Astrocyte (in vitro differentiated cells and primary cell): ENCODE measurements around the gene SPTLC2. TPM values are rescaled to one million over a fixed set of nuclear protein-coding genes. Genes with fewer than 3 reads are reported as not detected.

Experiments used
- DNase-seq: peaks from one replicate; pipeline ENCODE4 v3.0.0-alpha.2; 2010; ENCODE audit warnings: low read depth
- FAIRE-seq: peaks from 2 replicates; lab custom pipeline; 2011; peaks lifted over from hg19 to GRCh38; lab: Jason Lieb, UNC
- H2AFZ ChIP-seq: 2 replicates; pipeline ENCODE4 v1.6.0; 2012; ENCODE audit warnings: low read depth, low read length, inconsistent platforms
- H3K27ac ChIP-seq: 2 replicates; pipeline ENCODE4 v1.5.1; 2011; ENCODE audit warnings: low read depth, low read length, inconsistent platforms
- H3K27me3 ChIP-seq: 2 replicates; pipeline ENCODE4 v1.6.0; 2011; ENCODE audit warnings: low read length, inconsistent platforms; ENCODE audit not compliant: insufficient read depth
- H3K36me3 ChIP-seq: 2 replicates; pipeline ENCODE4 v1.5.1; 2011; ENCODE audit warnings: low read length, inconsistent platforms; ENCODE audit not compliant: insufficient read depth
- H3K4me1 ChIP-seq: 2 replicates; pipeline ENCODE4 v1.5.1; 2011; ENCODE audit warnings: low read length, inconsistent platforms; ENCODE audit not compliant: insufficient read depth
- H3K4me2 ChIP-seq: 2 replicates; pipeline ENCODE4 v1.6.0; 2012; ENCODE audit warnings: low read length, inconsistent platforms
- H3K4me3 ChIP-seq: 2 replicates; pipeline ENCODE4 v1.5.1; 2011; ENCODE audit warnings: low read depth, mild to moderate bottlenecking, low read length, inconsistent platforms; ENCODE audit not compliant: insufficient read depth
- H3K79me2 ChIP-seq: 2 replicates; pipeline ENCODE4 v1.6.0; 2012; ENCODE audit warnings: mild to moderate bottlenecking, low read length, inconsistent platforms; ENCODE audit not compliant: insufficient read depth
- H3K9ac ChIP-seq: 2 replicates; pipeline ENCODE4 v1.6.0; 2012; ENCODE audit warnings: mild to moderate bottlenecking, low read length, inconsistent platforms
- H3K9me3 ChIP-seq: 2 replicates; pipeline ENCODE4 v1.5.1; 2012; ENCODE audit warnings: low read depth, mild to moderate bottlenecking, low read length, inconsistent platforms; ENCODE audit not compliant: insufficient read depth
- H4K20me1 ChIP-seq: 2 replicates; pipeline ENCODE4 v1.6.0; 2012; ENCODE audit warnings: low read length, inconsistent platforms; ENCODE audit not compliant: insufficient read depth
- H3K27ac Mint-ChIP-seq: one replicate; pipeline ENCODE4 v1.8.0; 2021; ENCODE audit warnings: mild to moderate bottlenecking, mixed read lengths; ENCODE audit not compliant: unreplicated experiment
- H3K27me3 Mint-ChIP-seq: one replicate; pipeline ENCODE4 v1.8.0; 2021; ENCODE audit warnings: low read depth, mixed read lengths; ENCODE audit not compliant: unreplicated experiment
- H3K36me3 Mint-ChIP-seq: one replicate; pipeline ENCODE4 v1.8.0; 2021; ENCODE audit warnings: low read depth, mixed read lengths; ENCODE audit not compliant: unreplicated experiment
- H3K4me1 Mint-ChIP-seq: one replicate; pipeline ENCODE4 v1.8.0; 2021; ENCODE audit warnings: low read depth, mixed read lengths; ENCODE audit not compliant: unreplicated experiment
- H3K4me3 Mint-ChIP-seq: one replicate; pipeline ENCODE4 v1.8.0; 2021; ENCODE audit warnings: mild to moderate bottlenecking, moderate library complexity, mixed read lengths; ENCODE audit not compliant: unreplicated experiment
- H3K9me3 Mint-ChIP-seq: one replicate; pipeline ENCODE4 v1.8.0; 2021; ENCODE audit warnings: mild to moderate bottlenecking, mixed read lengths; ENCODE audit not compliant: unreplicated experiment
- CTCF ChIP-seq: IDR thresholded peaks from 2 replicates; pipeline ENCODE4 v1.5.1; 2011; ENCODE audit warnings: low read depth, mild to moderate bottlenecking, inconsistent platforms, low read length, moderate library complexity; ENCODE audit not compliant: insufficient read depth
- EZH2 ChIP-seq: IDR thresholded peaks from 2 replicates; pipeline ENCODE4 v1.6.1; 2012; ENCODE audit warnings: mild to moderate bottlenecking, low read length, inconsistent platforms; ENCODE audit not compliant: insufficient read depth
- total RNA-seq: library from RNA; stranded (reverse); gene quantifications from 2 replicates; pipeline ENCODE4 v1.2.1, GENCODE V29; 2021

Gene SPTLC2
- total RNA-seq, 1 donor from 2014 or later: 51.2 TPM

DNA sequence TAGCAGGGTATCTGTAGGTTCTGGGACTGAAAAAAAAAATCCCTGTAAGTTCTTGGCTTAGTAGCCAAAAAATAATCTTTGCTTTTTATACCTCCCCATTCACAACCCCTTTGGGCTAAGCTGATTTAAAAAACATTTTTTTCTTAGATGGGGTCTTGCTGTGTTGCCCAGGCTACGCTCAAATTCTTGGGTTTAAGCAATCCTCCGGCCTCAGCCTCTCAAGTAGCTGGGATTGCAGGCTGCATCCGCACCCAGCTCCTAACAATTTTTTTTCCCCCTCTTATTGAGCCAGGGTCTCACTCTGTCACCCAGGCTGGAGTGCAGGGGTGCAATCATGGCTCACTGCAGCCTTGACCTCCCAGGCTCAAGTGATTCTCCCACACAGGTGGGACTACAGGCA is 108.7 kb downstream of the SPTLC2 start:
- TF ChIP-seq EZH2 (no peak), CTCF (no peak)
- FAIRE-seq: no peak
- Histone ChIP-seq H4K20me1 (peaks cover 10% of the 10 kb centered on the region), H3K27ac (peak overlapping the region; percentile 27), H3K4me3 (no peak overlapping the region), H3K36me3 (peaks cover 26% of the 10 kb centered on the region), H3K27me3 (no peaks in the 10 kb centered on the region), H3K9me3 (no peaks in the 10 kb centered on the region), H3K4me2 (peak overlapping the region; percentile 8), H3K79me2 (no peaks in the 10 kb centered on the region), H2AFZ (no peak overlapping the region), H3K9ac (no peak overlapping the region), H3K4me1 (no peaks in the 10 kb centered on the region)
- Mint-ChIP-seq H3K27me3 (peaks cover 2% of the 10 kb centered on the region), H3K4me1 (peaks cover 11% of the 10 kb centered on the region), H3K27ac (peak overlapping the region; percentile 94), H3K4me3 (no peak overlapping the region), H3K9me3 (peaks cover 2% of the 10 kb centered on the region), H3K36me3 (peaks cover 33% of the 10 kb centered on the region)
- no peak for DNase-seq

DNA sequence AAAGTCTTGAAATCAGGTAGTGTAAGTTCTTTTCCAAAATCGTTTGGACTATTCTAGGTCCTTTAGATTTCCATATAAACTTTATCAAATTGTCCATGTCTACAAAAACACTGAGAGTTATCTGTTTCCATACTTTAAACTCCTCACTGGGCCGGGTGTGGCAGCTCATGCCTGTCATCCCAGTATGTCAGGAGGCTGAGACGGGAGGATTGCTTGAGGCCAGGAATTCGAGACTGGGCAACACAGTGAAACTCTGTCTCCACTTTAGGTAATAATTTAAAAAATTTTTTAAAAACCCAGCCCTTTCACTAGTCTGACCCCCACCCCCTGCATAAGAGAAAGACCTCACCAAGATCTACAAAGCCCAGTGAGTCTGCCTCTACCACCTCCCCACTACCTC is 111.4 kb downstream of the SPTLC2 start:
- no peaks in the 10 kb centered on the region for H3K9me3 ChIP-seq
- peaks cover 10% of the 10 kb centered on the region for H4K20me1 ChIP-seq
- H3K27me3 ChIP-seq: peaks cover 2% of the 10 kb centered on the region
- Mint-ChIP-seq H3K27ac (no peak overlapping the region), H3K4me1 (peaks cover 11% of the 10 kb centered on the region), H3K27me3 (peaks cover 4% of the 10 kb centered on the region), H3K4me3 (no peak overlapping the region), H3K36me3 (peaks cover 20% of the 10 kb centered on the region), H3K9me3 (peaks cover 2% of the 10 kb centered on the region)
- TF ChIP-seq EZH2 (no peak), CTCF (no peak)
- H2AFZ ChIP-seq: no peak overlapping the region
- no peaks in the 10 kb centered on the region for H3K79me2 ChIP-seq
- no peak overlapping the region for H3K4me2 ChIP-seq
- H3K4me1 ChIP-seq: no peaks in the 10 kb centered on the region
- FAIRE-seq: no peak
- H3K9ac ChIP-seq: no peak overlapping the region
- H3K27ac ChIP-seq: no peak overlapping the region
- DNase-seq: no peak
- H3K4me3 ChIP-seq: no peak overlapping the region
- H3K36me3 ChIP-seq: peaks cover 2% of the 10 kb centered on the region

DNA sequence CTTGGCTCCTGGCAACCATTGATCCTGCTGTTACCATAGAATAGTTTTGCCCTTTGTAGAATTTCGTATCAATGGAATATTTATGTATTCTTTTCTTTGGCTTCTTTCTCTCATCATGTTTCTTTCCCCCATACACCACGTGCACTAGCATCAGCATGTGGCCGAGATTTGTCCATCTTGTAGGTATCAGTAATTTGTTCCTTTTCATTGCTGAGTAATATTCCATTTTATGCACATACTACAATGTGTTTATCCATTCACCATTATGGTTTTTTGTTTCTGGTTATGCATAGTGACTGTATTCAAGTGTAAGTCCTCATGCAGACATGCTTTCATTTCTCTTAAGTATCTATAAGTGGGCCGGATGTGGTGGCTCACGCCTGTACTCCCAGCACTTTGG is 113.3 kb downstream of the SPTLC2 start:
- no peak overlapping the region for H2AFZ ChIP-seq
- no peak overlapping the region for H3K27ac ChIP-seq
- DNase-seq: no peak
- Mint-ChIP-seq H3K27ac (no peak overlapping the region), H3K4me3 (no peak overlapping the region), H3K9me3 (peaks cover 2% of the 10 kb centered on the region), H3K36me3 (peaks cover 19% of the 10 kb centered on the region), H3K27me3 (peaks cover 12% of the 10 kb centered on the region), H3K4me1 (peaks cover 5% of the 10 kb centered on the region)
- H3K9me3 ChIP-seq: no peaks in the 10 kb centered on the region
- H3K36me3 ChIP-seq: peaks cover 2% of the 10 kb centered on the region
- peaks cover 6% of the 10 kb centered on the region for H3K4me1 ChIP-seq
- no peak overlapping the region for H3K4me3 ChIP-seq
- no peak for FAIRE-seq
- no peaks in the 10 kb centered on the region for H3K79me2 ChIP-seq
- peaks cover 13% of the 10 kb centered on the region for H3K27me3 ChIP-seq
- H4K20me1 ChIP-seq: peaks cover 5% of the 10 kb centered on the region
- no peak overlapping the region for H3K4me2 ChIP-seq
- TF ChIP-seq EZH2 (no peak), CTCF (no peak)
- H3K9ac ChIP-seq: no peak overlapping the region
